Measurements from ENCODE around the gene NUDT16L1.

DNA sequence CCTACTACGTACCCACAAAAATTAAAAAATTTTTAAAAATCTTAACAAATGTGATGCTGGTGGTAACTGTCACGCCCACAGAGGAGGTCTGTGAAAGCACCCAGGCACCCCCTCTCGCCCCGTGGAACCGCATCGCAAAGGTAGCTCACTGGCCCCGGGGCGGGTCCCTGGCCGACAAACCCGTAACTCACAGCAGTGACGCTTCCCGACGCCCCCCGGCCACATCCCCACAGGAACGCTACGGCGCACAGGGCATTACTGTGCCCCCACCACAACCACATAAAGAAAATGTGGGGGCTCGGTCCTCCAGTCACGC lies 40.3 kb downstream of the NUDT16L1 start:
- no peak for TF ChIP-seq CTCF (CRISPR knock-in tag; IDR thresholded peaks at IDR 0.05)
- TF ChIP-seq, protein P1, sequence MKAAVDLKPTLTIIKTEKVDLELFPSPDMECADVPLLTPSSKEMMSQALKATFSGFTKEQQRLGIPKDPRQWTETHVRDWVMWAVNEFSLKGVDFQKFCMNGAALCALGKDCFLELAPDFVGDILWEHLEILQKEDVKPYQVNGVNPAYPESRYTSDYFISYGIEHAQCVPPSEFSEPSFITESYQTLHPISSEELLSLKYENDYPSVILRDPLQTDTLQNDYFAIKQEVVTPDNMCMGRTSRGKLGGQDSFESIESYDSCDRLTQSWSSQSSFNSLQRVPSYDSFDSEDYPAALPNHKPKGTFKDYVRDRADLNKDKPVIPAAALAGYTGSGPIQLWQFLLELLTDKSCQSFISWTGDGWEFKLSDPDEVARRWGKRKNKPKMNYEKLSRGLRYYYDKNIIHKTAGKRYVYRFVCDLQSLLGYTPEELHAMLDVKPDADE (CRISPR knock-in tag; IDR thresholded peaks at IDR 0.05): no peak
- no peak for TF ChIP-seq ZNF431 (CRISPR knock-in tag; IDR thresholded peaks at IDR 0.05; ENCODE audit: borderline replicate concordance, low read depth)
- TF ChIP-seq SIX1 (CRISPR knock-in tag; IDR thresholded peaks at IDR 0.05; ENCODE audit: borderline replicate concordance): no peak
- TF ChIP-seq ZNF773 (CRISPR knock-in tag; IDR thresholded peaks at IDR 0.05; ENCODE audit: borderline replicate concordance): no peak
- TF ChIP-seq MYC (CRISPR knock-in tag; IDR thresholded peaks at IDR 0.05; ENCODE audit: borderline replicate concordance): no peak
- no peak for TF ChIP-seq MBD4 (IDR thresholded peaks at IDR 0.05; ENCODE audit: borderline replicate concordance, low read length)
- TF ChIP-seq, protein P2, sequence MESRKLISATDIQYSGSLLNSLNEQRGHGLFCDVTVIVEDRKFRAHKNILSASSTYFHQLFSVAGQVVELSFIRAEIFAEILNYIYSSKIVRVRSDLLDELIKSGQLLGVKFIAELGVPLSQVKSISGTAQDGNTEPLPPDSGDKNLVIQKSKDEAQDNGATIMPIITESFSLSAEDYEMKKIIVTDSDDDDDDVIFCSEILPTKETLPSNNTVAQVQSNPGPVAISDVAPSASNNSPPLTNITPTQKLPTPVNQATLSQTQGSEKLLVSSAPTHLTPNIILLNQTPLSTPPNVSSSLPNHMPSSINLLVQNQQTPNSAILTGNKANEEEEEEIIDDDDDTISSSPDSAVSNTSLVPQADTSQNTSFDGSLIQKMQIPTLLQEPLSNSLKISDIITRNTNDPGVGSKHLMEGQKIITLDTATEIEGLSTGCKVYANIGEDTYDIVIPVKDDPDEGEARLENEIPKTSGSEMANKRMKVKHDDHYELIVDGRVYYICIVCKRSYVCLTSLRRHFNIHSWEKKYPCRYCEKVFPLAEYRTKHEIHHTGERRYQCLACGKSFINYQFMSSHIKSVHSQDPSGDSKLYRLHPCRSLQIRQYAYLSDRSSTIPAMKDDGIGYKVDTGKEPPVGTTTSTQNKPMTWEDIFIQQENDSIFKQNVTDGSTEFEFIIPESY (CRISPR knock-in tag; IDR thresholded peaks at IDR 0.05): no peak
- TF ChIP-seq ZNF512 (CRISPR knock-in tag; IDR thresholded peaks at IDR 0.05): no peak
- TF ChIP-seq DMAP1 (CRISPR knock-in tag; IDR thresholded peaks at IDR 0.05): no peak
- TF ChIP-seq, protein P3, sequence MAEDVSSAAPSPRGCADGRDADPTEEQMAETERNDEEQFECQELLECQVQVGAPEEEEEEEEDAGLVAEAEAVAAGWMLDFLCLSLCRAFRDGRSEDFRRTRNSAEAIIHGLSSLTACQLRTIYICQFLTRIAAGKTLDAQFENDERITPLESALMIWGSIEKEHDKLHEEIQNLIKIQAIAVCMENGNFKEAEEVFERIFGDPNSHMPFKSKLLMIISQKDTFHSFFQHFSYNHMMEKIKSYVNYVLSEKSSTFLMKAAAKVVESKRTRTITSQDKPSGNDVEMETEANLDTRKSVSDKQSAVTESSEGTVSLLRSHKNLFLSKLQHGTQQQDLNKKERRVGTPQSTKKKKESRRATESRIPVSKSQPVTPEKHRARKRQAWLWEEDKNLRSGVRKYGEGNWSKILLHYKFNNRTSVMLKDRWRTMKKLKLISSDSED (CRISPR knock-in tag; IDR thresholded peaks at IDR 0.05): no peak
- TF ChIP-seq NBN (conservative IDR thresholded peaks at IDR 0.05): no peak
- TF ChIP-seq, protein P4, sequence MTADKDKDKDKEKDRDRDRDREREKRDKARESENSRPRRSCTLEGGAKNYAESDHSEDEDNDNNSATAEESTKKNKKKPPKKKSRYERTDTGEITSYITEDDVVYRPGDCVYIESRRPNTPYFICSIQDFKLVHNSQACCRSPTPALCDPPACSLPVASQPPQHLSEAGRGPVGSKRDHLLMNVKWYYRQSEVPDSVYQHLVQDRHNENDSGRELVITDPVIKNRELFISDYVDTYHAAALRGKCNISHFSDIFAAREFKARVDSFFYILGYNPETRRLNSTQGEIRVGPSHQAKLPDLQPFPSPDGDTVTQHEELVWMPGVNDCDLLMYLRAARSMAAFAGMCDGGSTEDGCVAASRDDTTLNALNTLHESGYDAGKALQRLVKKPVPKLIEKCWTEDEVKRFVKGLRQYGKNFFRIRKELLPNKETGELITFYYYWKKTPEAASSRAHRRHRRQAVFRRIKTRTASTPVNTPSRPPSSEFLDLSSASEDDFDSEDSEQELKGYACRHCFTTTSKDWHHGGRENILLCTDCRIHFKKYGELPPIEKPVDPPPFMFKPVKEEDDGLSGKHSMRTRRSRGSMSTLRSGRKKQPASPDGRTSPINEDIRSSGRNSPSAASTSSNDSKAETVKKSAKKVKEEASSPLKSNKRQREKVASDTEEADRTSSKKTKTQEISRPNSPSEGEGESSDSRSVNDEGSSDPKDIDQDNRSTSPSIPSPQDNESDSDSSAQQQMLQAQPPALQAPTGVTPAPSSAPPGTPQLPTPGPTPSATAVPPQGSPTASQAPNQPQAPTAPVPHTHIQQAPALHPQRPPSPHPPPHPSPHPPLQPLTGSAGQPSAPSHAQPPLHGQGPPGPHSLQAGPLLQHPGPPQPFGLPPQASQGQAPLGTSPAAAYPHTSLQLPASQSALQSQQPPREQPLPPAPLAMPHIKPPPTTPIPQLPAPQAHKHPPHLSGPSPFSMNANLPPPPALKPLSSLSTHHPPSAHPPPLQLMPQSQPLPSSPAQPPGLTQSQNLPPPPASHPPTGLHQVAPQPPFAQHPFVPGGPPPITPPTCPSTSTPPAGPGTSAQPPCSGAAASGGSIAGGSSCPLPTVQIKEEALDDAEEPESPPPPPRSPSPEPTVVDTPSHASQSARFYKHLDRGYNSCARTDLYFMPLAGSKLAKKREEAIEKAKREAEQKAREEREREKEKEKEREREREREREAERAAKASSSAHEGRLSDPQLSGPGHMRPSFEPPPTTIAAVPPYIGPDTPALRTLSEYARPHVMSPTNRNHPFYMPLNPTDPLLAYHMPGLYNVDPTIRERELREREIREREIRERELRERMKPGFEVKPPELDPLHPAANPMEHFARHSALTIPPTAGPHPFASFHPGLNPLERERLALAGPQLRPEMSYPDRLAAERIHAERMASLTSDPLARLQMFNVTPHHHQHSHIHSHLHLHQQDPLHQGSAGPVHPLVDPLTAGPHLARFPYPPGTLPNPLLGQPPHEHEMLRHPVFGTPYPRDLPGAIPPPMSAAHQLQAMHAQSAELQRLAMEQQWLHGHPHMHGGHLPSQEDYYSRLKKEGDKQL (CRISPR knock-in tag; IDR thresholded peaks at IDR 0.05; ENCODE audit: low read depth): no peak
- no peak for TF ChIP-seq NCOR1 (IDR thresholded peaks at IDR 0.05; ENCODE audit: borderline replicate concordance, low read length)

Measured in HepG2 (cell line).